ENCODE data around the gene SCGB1D2.
"Not testable (repeated sequence)": the region's sequence is repeated elsewhere in the genome, so short reads cannot be mapped to it uniquely, and the experiment has no call there.

Gene SCGB1D2

GRCh38 chr11:62242021-62242420, at the start of gene SCGB1D2:
Gene SCGB1D2 (plus strand): TSS chr11:62242239. CDS start chr11:62242308, 69 bp downstream.
- no peak for DNase-seq (ENCODE audit: low read depth in 2 of 2)

GRCh38 chr11:62193952-62194351, 48.1 kb upstream of the SCGB1D2 start:
- DNase-seq (ENCODE audit: low read depth in 2 of 2): no peak

- DNase-seq (ENCODE audit: low read depth in 2 of 2): not testable (repeated sequence)
These were observed 47.0 kb upstream of the SCGB1D2 start for GRCh38 chr11:62195010-62195409.

- DNase-seq (ENCODE audit: low read depth in 2 of 2): no peak
These were observed 46.1 kb upstream of the SCGB1D2 start for GRCh38 chr11:62195945-62196344.

- DNase-seq (ENCODE audit: low read depth in 2 of 2): not testable (repeated sequence)
These were observed 44.6 kb upstream of the SCGB1D2 start for GRCh38 chr11:62197400-62197799.

- no peak for DNase-seq (ENCODE audit: low read depth in 2 of 2)
These were observed 40.7 kb upstream of the SCGB1D2 start for GRCh38 chr11:62201376-62201775.

- DNase-seq (ENCODE audit: low read depth in 2 of 2): no peak
These were observed 39.1 kb upstream of the SCGB1D2 start for GRCh38 chr11:62202910-62203309.

- no peak for DNase-seq (ENCODE audit: low read depth in 2 of 2)
These were observed 37.6 kb upstream of the SCGB1D2 start for GRCh38 chr11:62204430-62204829.

- DNase-seq (ENCODE audit: low read depth in 2 of 2): no peak
These were observed 36.6 kb upstream of the SCGB1D2 start for GRCh38 chr11:62205441-62205840.

- DNase-seq (ENCODE audit: low read depth in 2 of 2): not testable (repeated sequence)
These were observed 35.6 kb upstream of the SCGB1D2 start for GRCh38 chr11:62206276-62207066.

GRCh38 chr11:62208785-62209144, 33.3 kb upstream of the SCGB1D2 start:
- no peak for DNase-seq (ENCODE audit: low read depth in 2 of 2)

- DNase-seq (ENCODE audit: low read depth in 2 of 2): no peak
These were observed 24.8 kb upstream of the SCGB1D2 start for GRCh38 chr11:62217191-62217748.

- no peak for DNase-seq (ENCODE audit: low read depth in 2 of 2)
These were observed 20.5 kb upstream of the SCGB1D2 start for GRCh38 chr11:62221498-62221897.

GRCh38 chr11:62223095-62223494, 18.9 kb upstream of the SCGB1D2 start:
- DNase-seq (ENCODE audit: low read depth in 2 of 2): no peak

GRCh38 chr11:62233730-62234129, 8.3 kb upstream of the SCGB1D2 start:
- DNase-seq (ENCODE audit: low read depth in 2 of 2): no peak

GRCh38 chr11:62236187-62236586, 5.9 kb upstream of the SCGB1D2 start:
- no peak for DNase-seq (ENCODE audit: low read depth in 2 of 2)

GRCh38 chr11:62237499-62237898, 4.5 kb upstream of the SCGB1D2 start:
- no peak for DNase-seq (ENCODE audit: low read depth in 2 of 2)

- DNase-seq (ENCODE audit: low read depth in 2 of 2): no peak
These were observed 3.9 kb upstream of the SCGB1D2 start for GRCh38 chr11:62238151-62238550.

- no peak for DNase-seq (ENCODE audit: low read depth in 2 of 2)
These were observed 944 bp upstream of the SCGB1D2 start for GRCh38 chr11:62241095-62241494.

- peak in 1 of 2 donors; percentile 5 for DNase-seq (ENCODE audit: low read depth in 2 of 2)
These were observed 3.3 kb downstream of the SCGB1D2 start for GRCh38 chr11:62245271-62245753.

GRCh38 chr11:62251698-62252097, 9.7 kb downstream of the SCGB1D2 start:
- DNase-seq (ENCODE audit: low read depth in 2 of 2): no peak

- DNase-seq (ENCODE audit: low read depth in 2 of 2): no peak
These were observed 12.0 kb downstream of the SCGB1D2 start for GRCh38 chr11:62253999-62254542.

GRCh38 chr11:62256281-62256680, 14.2 kb downstream of the SCGB1D2 start:
- DNase-seq (ENCODE audit: low read depth in 2 of 2): no peak
